GM23338 (cell line): Measurements from ENCODE around the gene KIAA0232. TPM values are rescaled to one million over a fixed set of nuclear protein-coding genes. Genes with fewer than 3 reads are reported as not detected.

Experiments
- ATAC-seq: fragments of 200-7000 bp; cut with Tn5 transposase; 3 replicates; pipeline ENCODE4 v1.9.1; 2020
- DNase-seq: peaks from one replicate; pipeline ENCODE4 v3.0.0-alpha.2; 2015; ENCODE audit warnings: low spot score
- H2AFZ ChIP-seq: fragments of 200-600 bp; sonication (generic); 2 replicates; pipeline ENCODE4 v1.8.0; 2016; ENCODE audit warnings: antibody characterized with exemption, mild to moderate bottlenecking, moderate library complexity
- H3F3A ChIP-seq: fragments of 200-600 bp; sonication (generic); replicated peaks from 2 replicates; pipeline ENCODE4 v1.8.0; 2017; ENCODE audit warnings: antibody characterized with exemption, mixed run types, low read depth
- H3K27ac ChIP-seq: fragments of 200-600 bp; sonication (generic); 2 replicates; pipeline ENCODE4 v1.6.1; 2016; ENCODE audit warnings: low read depth
- H3K27me3 ChIP-seq: fragments of 200-600 bp; sonication (generic); 2 replicates; pipeline ENCODE4 v1.8.0; 2016; ENCODE audit warnings: mild to moderate bottlenecking, mixed run types, moderate library complexity; ENCODE audit not compliant: insufficient read depth
- H3K36me3 ChIP-seq: fragments of 200-600 bp; sonication (generic); 2 replicates; pipeline ENCODE4 v1.8.0; 2016; ENCODE audit warnings: mild to moderate bottlenecking; ENCODE audit not compliant: insufficient read depth
- H3K4me1 ChIP-seq: fragments of 200-600 bp; sonication (generic); 2 replicates; pipeline ENCODE4 v1.8.0; 2016; ENCODE audit warnings: mild to moderate bottlenecking, moderate library complexity; ENCODE audit not compliant: insufficient read depth
- H3K4me2 ChIP-seq: fragments of 200-600 bp; sonication (generic); 2 replicates; pipeline ENCODE4 v1.7.1; 2017; ENCODE audit warnings: mixed run types
- H3K4me3 ChIP-seq: fragments of 200-600 bp; sonication (generic); 2 replicates; pipeline ENCODE4 v1.6.1; 2016; ENCODE audit warnings: mixed run types
- H3K79me2 ChIP-seq: fragments of 200-600 bp; sonication (generic); replicated peaks from 2 replicates; pipeline ENCODE4 v1.8.0; 2017; ENCODE audit warnings: mild to moderate bottlenecking; ENCODE audit not compliant: insufficient read depth
- H3K9me2 ChIP-seq: fragments of 200-600 bp; sonication (generic); 2 replicates; pipeline ENCODE4 v1.8.0; 2017; ENCODE audit not compliant: insufficient read depth
- H4K20me1 ChIP-seq: fragments of 200-600 bp; sonication (generic); replicated peaks from 2 replicates; pipeline ENCODE4 v1.8.0; 2017; ENCODE audit warnings: mild to moderate bottlenecking; ENCODE audit not compliant: insufficient read depth
- H3K27ac Mint-ChIP-seq: 2 replicates; pipeline ENCODE4 v1.8.0; 2020; ENCODE audit warnings: inconsistent platforms, mild to moderate bottlenecking, moderate library complexity, mixed read lengths
- H3K27me3 Mint-ChIP-seq: 3 replicates; pipeline ENCODE4 v1.8.0; 2022; ENCODE audit warnings: low read depth, mild to moderate bottlenecking, moderate library complexity, mixed read lengths, inconsistent platforms; ENCODE audit not compliant: insufficient read depth, poor library complexity
- H3K36me3 Mint-ChIP-seq: 3 replicates; pipeline ENCODE4 v1.8.0; 2021; ENCODE audit warnings: low read depth, mild to moderate bottlenecking, inconsistent platforms, moderate library complexity, mixed read lengths
- H3K4me1 Mint-ChIP-seq: 3 replicates; pipeline ENCODE4 v1.8.0; 2020; ENCODE audit warnings: mild to moderate bottlenecking, inconsistent platforms, mixed read lengths
- H3K4me3 Mint-ChIP-seq: 3 replicates; pipeline ENCODE4 v1.8.0; 2021; ENCODE audit warnings: moderate library complexity, mild to moderate bottlenecking, inconsistent platforms, mixed read lengths
- H3K9me3 Mint-ChIP-seq: 3 replicates; pipeline ENCODE4 v1.8.0; 2020; ENCODE audit warnings: moderate library complexity, mild to moderate bottlenecking, inconsistent platforms, mixed read lengths
- CREB1 ChIP-seq: fragments of 250-450 bp; sonication (Bioruptor Pico); IDR thresholded peaks from 2 replicates; pipeline ENCODE4 v1.5.0; 2020; ENCODE audit warnings: low read depth, mild to moderate bottlenecking, moderate library complexity
- EZH2 ChIP-seq: fragments of 200-600 bp; sonication (generic); IDR thresholded peaks from one replicate; pipeline ENCODE4 v1.8.0; 2017; ENCODE audit warnings: antibody characterized with exemption, mild to moderate bottlenecking, low read depth; ENCODE audit not compliant: unreplicated experiment
- EZH2phosphoT487 ChIP-seq: fragments of 200-600 bp; sonication (generic); IDR thresholded peaks from one replicate; pipeline ENCODE4 v1.8.1; 2018; ENCODE audit warnings: antibody characterized with exemption; ENCODE audit not compliant: unreplicated experiment
- JUNB ChIP-seq: IDR thresholded peaks from one replicate; pipeline ENCODE4 v1.6.1; 2016; ENCODE audit warnings: antibody characterized with exemption; ENCODE audit not compliant: unreplicated experiment
- NANOG ChIP-seq: IDR thresholded peaks from 2 replicates; pipeline ENCODE4 v1.6.1; 2016; ENCODE audit warnings: antibody characterized with exemption, borderline replicate concordance
- POLR2AphosphoS5 ChIP-seq: IDR thresholded peaks from 2 replicates; pipeline ENCODE4 v1.6.1; 2016; ENCODE audit warnings: antibody characterized with exemption, low read depth
- STAT1 ChIP-seq: IDR thresholded peaks from one replicate; pipeline ENCODE4 v1.6.1; 2016; ENCODE audit warnings: antibody characterized with exemption; ENCODE audit not compliant: unreplicated experiment
- ZNF114 ChIP-seq: fragments of 250-450 bp; sonication (Bioruptor Pico); IDR thresholded peaks from 2 replicates; pipeline ENCODE4 v1.5.0; 2020; ENCODE audit warnings: mild to moderate bottlenecking, moderate library complexity
- ZNF331 ChIP-seq: fragments of 250-450 bp; sonication (Bioruptor Pico); IDR thresholded peaks from 2 replicates; pipeline ENCODE4 v1.5.0; 2020; ENCODE audit warnings: low read depth, mild to moderate bottlenecking, moderate library complexity
- polyA plus RNA-seq: library from polyadenylated mRNA; unstranded; fragments of >200 nt; fragmentation: Nextera tagmentation; extraction: Ambion mirVana; gene quantifications from 2 replicates; pipeline ENCODE4 v1.2.1, GENCODE V29; 2016
- total RNA-seq: library from RNA; depleted of rRNA; stranded (reverse); fragments of >200 nt; shearing (Covaris generic); gene quantifications from 2 replicates; pipeline ENCODE4 v1.2.3, GENCODE V29; 2014
- TF ChIP-seq, protein P1 (sequence below): IDR thresholded peaks from 2 replicates; pipeline ENCODE4 v1.6.1; 2016; ENCODE audit warnings: antibody characterized with exemption
- TF ChIP-seq, protein P2 (sequence below): IDR thresholded peaks from one replicate; pipeline ENCODE4 v1.6.1; 2018; ENCODE audit warnings: antibody characterized with exemption; ENCODE audit not compliant: unreplicated experiment
- TF ChIP-seq, protein P3 (sequence below), 2 experiments: fragments of 200-600 bp in 1 of 2; sonication (generic) in 1 of 2; conservative IDR thresholded peaks; 2 replicates each; pipeline versions ENCODE4 v1.5.1 to v1.6.1; 2016 to 2017; ENCODE audit warnings: antibody characterized with exemption in 2 of 2, low read depth in 2 of 2, mild to moderate bottlenecking in 2 of 2, moderate library complexity in 1 of 2
- TF ChIP-seq, protein P4 (sequence below): fragments of 250-450 bp; sonication (Bioruptor Pico); IDR thresholded peaks from 2 replicates; pipeline ENCODE4 v1.5.0; 2020; ENCODE audit warnings: mild to moderate bottlenecking, moderate library complexity

The KIAA0232 gene
- total and polyA plus RNA-seq, 2 experiments from 2014 or later = 14.3 to 34.9 TPM

DNA sequence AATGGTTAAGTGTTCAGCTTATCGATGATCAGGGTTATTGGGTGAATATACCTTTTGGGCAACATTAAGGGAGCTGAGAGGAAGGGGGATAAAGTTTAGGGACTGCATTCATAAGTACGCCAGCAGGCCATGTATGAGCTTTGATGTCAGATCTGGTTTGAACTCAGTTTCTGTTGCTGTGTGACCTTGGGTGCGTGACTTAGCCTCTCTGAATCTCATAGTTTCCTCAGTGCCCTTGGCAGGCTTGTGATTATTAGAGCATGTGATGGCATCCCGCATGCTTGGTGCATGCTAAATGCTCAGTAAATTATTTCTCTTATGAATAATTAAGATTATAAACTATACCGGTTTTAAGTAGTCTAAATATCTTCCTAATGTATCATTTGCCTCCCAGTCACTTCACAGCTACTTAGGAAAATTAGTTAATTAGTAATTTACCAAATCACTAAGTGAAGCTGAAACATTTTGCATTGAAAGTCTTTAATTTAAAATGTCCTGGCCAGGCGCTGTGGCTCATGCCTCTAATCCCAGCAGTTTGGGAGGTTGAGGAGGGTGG lies 130.9 kb downstream of the KIAA0232 start:
- H3F3A ChIP-seq = peaks cover 11% of the 10 kb centered on the region; the same call in 1 of the 2 replicates
- Mint-ChIP-seq H3K27me3 (peaks cover 30% of the 10 kb centered on the region), H3K4me3 (no peak overlapping the region), H3K4me1 (peaks cover 41% of the 10 kb centered on the region), H3K9me3 (no peaks in the 10 kb centered on the region), H3K36me3 (no peaks in the 10 kb centered on the region), H3K27ac (no peak overlapping the region)
- no peak overlapping the region for H3K4me3 ChIP-seq
- H2AFZ ChIP-seq = no peak overlapping the region
- H3K79me2 ChIP-seq = peaks cover 43% of the 10 kb centered on the region
- ATAC-seq (no peak), DNase-seq (no peak)
- H3K4me1 ChIP-seq = peaks cover 15% of the 10 kb centered on the region
- TF ChIP-seq JUNB (no peak), EZH2 (no peak), NANOG (no peak), ZNF331 (CRISPR knock-in tag) (no peak), STAT1 (no peak), POLR2AphosphoS5 (no peak), EZH2phosphoT487 (no peak), ZNF114 (CRISPR knock-in tag) (no peak), CREB1 (CRISPR knock-in tag) (no peak)
- TF ChIP-seq, protein P1, sequence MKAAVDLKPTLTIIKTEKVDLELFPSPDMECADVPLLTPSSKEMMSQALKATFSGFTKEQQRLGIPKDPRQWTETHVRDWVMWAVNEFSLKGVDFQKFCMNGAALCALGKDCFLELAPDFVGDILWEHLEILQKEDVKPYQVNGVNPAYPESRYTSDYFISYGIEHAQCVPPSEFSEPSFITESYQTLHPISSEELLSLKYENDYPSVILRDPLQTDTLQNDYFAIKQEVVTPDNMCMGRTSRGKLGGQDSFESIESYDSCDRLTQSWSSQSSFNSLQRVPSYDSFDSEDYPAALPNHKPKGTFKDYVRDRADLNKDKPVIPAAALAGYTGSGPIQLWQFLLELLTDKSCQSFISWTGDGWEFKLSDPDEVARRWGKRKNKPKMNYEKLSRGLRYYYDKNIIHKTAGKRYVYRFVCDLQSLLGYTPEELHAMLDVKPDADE = no peak
- TF ChIP-seq, protein P2, sequence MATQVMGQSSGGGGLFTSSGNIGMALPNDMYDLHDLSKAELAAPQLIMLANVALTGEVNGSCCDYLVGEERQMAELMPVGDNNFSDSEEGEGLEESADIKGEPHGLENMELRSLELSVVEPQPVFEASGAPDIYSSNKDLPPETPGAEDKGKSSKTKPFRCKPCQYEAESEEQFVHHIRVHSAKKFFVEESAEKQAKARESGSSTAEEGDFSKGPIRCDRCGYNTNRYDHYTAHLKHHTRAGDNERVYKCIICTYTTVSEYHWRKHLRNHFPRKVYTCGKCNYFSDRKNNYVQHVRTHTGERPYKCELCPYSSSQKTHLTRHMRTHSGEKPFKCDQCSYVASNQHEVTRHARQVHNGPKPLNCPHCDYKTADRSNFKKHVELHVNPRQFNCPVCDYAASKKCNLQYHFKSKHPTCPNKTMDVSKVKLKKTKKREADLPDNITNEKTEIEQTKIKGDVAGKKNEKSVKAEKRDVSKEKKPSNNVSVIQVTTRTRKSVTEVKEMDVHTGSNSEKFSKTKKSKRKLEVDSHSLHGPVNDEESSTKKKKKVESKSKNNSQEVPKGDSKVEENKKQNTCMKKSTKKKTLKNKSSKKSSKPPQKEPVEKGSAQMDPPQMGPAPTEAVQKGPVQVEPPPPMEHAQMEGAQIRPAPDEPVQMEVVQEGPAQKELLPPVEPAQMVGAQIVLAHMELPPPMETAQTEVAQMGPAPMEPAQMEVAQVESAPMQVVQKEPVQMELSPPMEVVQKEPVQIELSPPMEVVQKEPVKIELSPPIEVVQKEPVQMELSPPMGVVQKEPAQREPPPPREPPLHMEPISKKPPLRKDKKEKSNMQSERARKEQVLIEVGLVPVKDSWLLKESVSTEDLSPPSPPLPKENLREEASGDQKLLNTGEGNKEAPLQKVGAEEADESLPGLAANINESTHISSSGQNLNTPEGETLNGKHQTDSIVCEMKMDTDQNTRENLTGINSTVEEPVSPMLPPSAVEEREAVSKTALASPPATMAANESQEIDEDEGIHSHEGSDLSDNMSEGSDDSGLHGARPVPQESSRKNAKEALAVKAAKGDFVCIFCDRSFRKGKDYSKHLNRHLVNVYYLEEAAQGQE = no peak
- TF ChIP-seq, protein P3, sequence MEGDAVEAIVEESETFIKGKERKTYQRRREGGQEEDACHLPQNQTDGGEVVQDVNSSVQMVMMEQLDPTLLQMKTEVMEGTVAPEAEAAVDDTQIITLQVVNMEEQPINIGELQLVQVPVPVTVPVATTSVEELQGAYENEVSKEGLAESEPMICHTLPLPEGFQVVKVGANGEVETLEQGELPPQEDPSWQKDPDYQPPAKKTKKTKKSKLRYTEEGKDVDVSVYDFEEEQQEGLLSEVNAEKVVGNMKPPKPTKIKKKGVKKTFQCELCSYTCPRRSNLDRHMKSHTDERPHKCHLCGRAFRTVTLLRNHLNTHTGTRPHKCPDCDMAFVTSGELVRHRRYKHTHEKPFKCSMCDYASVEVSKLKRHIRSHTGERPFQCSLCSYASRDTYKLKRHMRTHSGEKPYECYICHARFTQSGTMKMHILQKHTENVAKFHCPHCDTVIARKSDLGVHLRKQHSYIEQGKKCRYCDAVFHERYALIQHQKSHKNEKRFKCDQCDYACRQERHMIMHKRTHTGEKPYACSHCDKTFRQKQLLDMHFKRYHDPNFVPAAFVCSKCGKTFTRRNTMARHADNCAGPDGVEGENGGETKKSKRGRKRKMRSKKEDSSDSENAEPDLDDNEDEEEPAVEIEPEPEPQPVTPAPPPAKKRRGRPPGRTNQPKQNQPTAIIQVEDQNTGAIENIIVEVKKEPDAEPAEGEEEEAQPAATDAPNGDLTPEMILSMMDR (conservative IDR thresholded peaks at IDR 0.05; ENCODE audit: low read depth in 2 of 2) = no peak
- TF ChIP-seq, protein P4, sequence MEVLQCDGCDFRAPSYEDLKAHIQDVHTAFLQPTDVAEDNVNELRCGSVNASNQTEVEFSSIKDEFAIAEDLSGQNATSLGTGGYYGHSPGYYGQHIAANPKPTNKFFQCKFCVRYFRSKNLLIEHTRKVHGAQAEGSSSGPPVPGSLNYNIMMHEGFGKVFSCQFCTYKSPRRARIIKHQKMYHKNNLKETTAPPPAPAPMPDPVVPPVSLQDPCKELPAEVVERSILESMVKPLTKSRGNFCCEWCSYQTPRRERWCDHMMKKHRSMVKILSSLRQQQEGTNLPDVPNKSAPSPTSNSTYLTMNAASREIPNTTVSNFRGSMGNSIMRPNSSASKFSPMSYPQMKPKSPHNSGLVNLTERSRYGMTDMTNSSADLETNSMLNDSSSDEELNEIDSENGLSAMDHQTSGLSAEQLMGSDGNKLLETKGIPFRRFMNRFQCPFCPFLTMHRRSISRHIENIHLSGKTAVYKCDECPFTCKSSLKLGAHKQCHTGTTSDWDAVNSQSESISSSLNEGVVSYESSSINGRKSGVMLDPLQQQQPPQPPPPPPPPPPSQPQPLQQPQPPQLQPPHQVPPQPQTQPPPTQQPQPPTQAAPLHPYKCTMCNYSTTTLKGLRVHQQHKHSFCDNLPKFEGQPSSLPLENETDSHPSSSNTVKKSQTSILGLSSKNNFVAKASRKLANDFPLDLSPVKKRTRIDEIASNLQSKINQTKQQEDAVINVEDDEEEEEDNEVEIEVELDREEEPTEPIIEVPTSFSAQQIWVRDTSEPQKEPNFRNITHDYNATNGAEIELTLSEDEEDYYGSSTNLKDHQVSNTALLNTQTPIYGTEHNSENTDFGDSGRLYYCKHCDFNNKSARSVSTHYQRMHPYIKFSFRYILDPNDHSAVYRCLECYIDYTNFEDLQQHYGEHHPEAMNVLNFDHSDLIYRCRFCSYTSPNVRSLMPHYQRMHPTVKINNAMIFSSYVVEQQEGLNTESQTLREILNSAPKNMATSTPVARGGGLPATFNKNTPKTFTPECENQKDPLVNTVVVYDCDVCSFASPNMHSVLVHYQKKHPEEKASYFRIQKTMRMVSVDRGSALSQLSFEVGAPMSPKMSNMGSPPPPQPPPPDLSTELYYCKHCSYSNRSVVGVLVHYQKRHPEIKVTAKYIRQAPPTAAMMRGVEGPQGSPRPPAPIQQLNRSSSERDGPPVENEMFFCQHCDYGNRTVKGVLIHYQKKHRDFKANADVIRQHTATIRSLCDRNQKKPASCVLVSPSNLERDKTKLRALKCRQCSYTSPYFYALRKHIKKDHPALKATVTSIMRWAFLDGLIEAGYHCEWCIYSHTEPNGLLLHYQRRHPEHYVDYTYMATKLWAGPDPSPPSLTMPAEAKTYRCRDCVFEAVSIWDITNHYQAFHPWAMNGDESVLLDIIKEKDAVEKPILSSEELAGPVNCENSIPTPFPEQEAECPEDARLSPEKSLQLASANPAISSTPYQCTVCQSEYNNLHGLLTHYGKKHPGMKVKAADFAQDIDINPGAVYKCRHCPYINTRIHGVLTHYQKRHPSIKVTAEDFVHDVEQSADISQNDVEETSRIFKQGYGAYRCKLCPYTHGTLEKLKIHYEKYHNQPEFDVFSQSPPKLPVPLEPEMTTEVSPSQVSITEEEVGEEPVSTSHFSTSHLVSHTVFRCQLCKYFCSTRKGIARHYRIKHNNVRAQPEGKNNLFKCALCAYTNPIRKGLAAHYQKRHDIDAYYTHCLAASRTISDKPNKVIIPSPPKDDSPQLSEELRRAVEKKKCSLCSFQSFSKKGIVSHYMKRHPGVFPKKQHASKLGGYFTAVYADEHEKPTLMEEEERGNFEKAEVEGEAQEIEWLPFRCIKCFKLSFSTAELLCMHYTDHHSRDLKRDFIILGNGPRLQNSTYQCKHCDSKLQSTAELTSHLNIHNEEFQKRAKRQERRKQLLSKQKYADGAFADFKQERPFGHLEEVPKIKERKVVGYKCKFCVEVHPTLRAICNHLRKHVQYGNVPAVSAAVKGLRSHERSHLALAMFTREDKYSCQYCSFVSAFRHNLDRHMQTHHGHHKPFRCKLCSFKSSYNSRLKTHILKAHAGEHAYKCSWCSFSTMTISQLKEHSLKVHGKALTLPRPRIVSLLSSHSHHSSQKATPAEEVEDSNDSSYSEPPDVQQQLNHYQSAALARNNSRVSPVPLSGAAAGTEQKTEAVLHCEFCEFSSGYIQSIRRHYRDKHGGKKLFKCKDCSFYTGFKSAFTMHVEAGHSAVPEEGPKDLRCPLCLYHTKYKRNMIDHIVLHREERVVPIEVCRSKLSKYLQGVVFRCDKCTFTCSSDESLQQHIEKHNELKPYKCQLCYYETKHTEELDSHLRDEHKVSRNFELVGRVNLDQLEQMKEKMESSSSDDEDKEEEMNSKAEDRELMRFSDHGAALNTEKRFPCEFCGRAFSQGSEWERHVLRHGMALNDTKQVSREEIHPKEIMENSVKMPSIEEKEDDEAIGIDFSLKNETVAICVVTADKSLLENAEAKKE = no peak
- peaks cover 16% of the 10 kb centered on the region for H4K20me1 ChIP-seq
- H3K27ac ChIP-seq = no peak overlapping the region
- H3K4me2 ChIP-seq = no peak overlapping the region
- peaks cover 12% of the 10 kb centered on the region for H3K27me3 ChIP-seq
- no peaks in the 10 kb centered on the region for H3K9me2 ChIP-seq
- H3K36me3 ChIP-seq = no peaks in the 10 kb centered on the region
